ENCODE measurements around the gene CRYGB.

GRCh38 chr2:208136716-208137094, 9.3 kb downstream of the CRYGB start:
- TF ChIP-seq, protein P1, sequence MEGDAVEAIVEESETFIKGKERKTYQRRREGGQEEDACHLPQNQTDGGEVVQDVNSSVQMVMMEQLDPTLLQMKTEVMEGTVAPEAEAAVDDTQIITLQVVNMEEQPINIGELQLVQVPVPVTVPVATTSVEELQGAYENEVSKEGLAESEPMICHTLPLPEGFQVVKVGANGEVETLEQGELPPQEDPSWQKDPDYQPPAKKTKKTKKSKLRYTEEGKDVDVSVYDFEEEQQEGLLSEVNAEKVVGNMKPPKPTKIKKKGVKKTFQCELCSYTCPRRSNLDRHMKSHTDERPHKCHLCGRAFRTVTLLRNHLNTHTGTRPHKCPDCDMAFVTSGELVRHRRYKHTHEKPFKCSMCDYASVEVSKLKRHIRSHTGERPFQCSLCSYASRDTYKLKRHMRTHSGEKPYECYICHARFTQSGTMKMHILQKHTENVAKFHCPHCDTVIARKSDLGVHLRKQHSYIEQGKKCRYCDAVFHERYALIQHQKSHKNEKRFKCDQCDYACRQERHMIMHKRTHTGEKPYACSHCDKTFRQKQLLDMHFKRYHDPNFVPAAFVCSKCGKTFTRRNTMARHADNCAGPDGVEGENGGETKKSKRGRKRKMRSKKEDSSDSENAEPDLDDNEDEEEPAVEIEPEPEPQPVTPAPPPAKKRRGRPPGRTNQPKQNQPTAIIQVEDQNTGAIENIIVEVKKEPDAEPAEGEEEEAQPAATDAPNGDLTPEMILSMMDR (IDR thresholded peaks at IDR 0.05; ENCODE audit: low read length): no peak
- TF ChIP-seq EZH2 (optimal IDR thresholded peaks at IDR 0.05; ENCODE audit: low read depth, low read length): no peak

Measured in MM.1S (cell line).